GM19395 (cell line): ENCODE results near the gene LRRC8E.
"Not testable (repeated sequence)": the region's sequence is repeated elsewhere in the genome, so short reads cannot be mapped to it uniquely, and the experiment has no call there.

ENCODE experiments used
- ATAC-seq: cut with Tn5 transposase; IDR thresholded peaks from one replicate; pipeline ENCODE4 v1.9.1; 2021; ENCODE audit warnings: mild to moderate bottlenecking, moderate library complexity; ENCODE audit not compliant: unreplicated experiment

LRRC8E gene

GRCh38 chr19:7928741-7929701, 40.7 kb downstream of the LRRC8E start:
- ATAC-seq, result no peak

- not testable (repeated sequence) for ATAC-seq
Measured at GRCh38 chr19:7930030-7930429, 41.7 kb downstream of the LRRC8E start.

DNA sequence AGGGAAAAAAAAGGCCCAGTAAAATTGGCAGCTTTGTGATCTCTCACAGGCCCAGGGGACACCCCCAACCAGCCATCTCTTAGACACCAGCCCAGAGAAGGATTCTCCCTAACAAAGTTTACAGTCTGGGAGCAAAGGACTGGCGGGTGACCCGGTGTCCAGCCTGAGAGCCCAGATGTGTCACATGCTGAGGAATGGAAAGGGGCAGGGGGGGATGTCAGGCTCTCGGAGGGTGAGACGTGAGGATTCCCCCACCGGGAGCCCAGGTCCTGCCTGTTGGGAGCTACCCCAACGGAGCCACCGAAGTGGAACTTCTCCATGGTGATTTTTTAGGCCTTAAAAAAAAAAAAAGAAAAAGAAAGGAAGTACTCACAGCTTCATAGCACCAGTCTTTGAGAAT, 42.5 kb downstream of the LRRC8E start:
- ATAC-seq, result no peak

GRCh38 chr19:7931221-7932061, 43.1 kb downstream of the LRRC8E start:
- no peak for ATAC-seq

DNA sequence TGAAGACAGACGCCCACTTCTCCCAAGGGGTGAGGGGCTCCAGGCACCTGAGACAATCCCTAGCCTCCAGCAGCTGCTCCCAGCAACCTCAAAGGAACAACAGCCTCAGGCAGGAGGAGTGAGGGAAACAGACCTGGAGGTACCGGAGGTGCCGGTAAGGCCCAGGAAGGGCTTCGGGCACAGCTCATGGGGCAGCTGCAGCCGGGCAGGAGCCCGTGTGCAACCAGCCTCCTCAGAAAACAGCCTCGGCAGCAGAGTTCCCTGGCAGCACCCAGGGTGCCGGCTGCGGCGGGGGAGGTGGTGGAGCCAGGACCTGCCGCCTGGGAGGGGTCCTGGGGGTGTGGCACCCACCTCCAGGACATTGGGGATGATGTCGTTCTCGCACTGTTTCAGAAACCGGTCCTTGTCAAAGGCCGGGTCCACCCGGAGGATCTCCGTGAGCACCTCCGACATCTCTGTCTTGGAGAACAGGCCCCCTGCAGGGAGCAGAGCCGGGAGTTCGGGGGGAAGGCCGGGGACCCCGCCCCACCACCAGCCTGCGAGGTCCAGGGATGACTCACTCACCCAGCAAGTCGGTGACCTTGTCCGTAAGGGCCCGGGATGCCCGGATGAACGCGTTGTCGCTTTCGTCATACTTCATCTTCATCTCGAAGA, 44.1 kb downstream of the LRRC8E start:
- ATAC-seq, result no peak

GRCh38 chr19:7932930-7933300, 44.6 kb downstream of the LRRC8E start:
- ATAC-seq, result no peak

DNA sequence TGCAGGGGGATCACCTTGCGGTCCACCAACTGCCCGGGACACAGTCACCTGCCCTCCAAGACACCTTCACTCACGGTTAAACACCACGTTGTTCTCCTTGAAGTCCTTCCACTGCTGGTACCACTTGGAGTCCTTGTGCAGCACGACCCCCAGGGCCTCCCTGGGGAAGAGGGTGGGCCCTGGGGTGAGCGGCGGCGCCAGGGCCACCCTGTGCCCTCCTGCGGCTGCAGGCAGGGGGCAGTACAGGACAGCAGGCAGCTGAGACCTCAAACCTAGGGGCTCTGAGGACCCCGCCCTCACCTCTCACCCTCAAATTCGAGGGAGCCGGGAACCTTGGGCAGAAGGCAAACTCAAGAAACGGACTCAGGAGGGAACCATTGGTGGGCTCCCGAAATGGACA, 45.1 kb downstream of the LRRC8E start:
- no peak for ATAC-seq

DNA sequence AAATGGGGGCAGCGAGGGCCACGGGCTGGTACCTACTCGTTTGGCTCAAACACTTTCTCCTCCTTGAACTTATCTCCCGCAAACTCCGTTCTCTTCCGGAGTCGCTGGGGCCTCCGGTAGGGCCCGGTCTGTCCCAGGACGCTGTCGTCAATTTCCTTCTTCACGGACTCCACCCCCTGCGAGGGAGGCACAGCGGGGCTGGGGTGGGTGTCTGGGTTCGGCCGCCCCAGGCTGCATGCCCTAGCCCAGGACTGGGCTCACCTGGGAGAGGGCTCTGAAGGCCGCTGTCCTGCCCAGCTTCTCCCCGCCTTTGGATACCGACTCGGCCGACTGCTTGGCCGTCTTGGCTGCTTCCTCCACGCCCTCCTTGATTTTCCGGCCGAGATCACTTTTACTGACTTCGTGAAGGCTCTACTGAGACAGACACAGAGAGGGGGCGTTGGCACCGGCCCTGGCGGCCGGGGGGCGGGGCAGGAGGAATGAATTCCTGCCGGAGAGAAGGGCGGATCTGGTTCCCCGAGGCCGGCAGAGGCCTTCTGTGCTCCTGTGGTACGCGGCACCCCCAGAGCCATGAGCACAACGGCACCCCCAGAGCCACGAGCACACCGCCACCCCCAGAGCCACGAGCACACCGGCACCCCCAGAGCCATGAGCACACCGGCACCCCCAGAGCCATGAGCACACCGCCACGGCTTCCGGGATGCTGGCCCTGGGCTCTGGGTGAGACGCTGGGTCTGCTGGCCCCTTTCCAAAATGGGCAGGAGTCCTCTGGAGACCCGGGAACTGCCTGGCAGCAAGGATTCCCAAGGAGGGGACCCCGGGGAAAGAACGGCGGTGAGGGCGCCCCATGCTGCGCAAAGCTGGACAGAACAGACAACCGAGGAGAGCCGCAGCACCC, 45.8 kb downstream of the LRRC8E start:
- no peak for ATAC-seq

DNA sequence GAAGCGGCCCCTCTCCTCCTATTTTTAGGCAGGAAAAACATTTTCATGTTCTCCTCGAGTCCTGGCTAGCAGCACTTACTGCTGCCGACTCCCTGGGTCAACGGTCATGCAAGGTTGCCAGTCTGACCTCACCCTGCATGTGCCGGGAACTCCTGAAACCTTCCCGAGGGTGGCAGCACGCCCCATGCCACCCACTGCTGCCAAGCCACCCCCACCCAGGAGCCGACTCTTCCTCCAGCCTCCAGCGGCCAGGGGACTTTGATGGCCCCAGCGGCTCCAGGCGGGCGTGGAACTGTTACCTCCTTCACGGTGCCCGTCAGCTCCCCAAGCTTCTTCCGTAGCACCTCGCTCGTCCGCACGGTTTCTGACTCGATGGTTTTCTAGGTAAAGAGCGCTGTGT, 46.5 kb downstream of the LRRC8E start:
- ATAC-seq, result no peak

DNA sequence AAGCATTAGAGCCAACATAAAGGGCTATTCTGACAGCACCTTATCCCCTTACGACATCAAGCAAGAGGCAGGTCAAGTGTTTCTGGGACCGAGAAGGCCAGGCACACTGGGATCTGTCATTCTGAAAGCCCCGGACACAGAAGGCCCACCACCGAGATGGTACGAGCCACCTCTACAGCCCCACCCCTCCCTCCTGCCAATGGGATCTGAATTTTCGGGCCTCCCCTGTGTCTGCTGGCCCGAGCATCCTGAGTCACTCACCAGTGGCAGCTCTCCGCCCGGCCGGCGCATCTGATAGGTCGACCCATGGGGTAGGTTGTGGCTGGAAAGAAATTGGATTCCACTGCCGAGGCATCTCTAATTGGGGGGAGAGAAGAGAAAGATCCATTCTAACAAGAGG, 52.5 kb downstream of the LRRC8E start:
- ATAC-seq, result no peak

- no peak for ATAC-seq
Measured at GRCh38 chr19:7941895-7942596, 53.7 kb downstream of the LRRC8E start.

- peak; percentile 17 for ATAC-seq
Measured at GRCh38 chr19:7942981-7943443, 54.7 kb downstream of the LRRC8E start.

- ATAC-seq, result peak; percentile 94
Measured at GRCh38 chr19:7943444-7944176, 55.3 kb downstream of the LRRC8E start, which contains the start of gene TIMM44. TIMM44 (minus strand) TSS chr19:7943666; CDS start chr19:7943651, 15 bp downstream.

- ATAC-seq, result peak; percentile 39
Measured at GRCh38 chr19:7944177-7944761, 56.0 kb downstream of the LRRC8E start.

DNA sequence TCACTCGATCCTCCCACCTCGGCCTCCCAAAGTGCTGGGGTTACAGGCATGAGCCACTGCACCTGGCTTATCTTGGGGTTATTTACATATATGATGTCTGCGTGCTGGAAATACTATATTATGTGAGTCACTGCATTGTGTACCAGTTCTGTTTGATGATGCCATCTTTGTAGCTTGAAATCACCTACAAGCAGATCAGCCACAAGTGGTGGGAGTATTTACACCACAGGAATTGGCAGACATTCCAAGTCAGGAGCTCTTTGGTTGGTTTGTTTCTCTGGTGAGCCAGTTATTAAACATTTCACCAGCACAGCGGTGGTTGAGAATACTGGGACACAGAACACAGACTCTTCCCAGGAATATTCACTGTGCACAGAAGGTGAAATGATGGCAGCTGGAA, 59.6 kb downstream of the LRRC8E start:
- no peak for ATAC-seq
